Activated T-cell treated with anti-CD3 and anti-CD28 coated beads for 48 hours (primary cell): ENCODE data around the gene NELL1.
"Not testable (repeated sequence)": the region's sequence is repeated elsewhere in the genome, so short reads cannot be mapped to it uniquely, and the experiment has no call there.

Source experiments
- DNase-seq: peaks from one replicate; pipeline ENCODE4 v3.0.0-alpha.2; 2020; ENCODE audit warnings: low read depth

The NELL1 gene

DNA sequence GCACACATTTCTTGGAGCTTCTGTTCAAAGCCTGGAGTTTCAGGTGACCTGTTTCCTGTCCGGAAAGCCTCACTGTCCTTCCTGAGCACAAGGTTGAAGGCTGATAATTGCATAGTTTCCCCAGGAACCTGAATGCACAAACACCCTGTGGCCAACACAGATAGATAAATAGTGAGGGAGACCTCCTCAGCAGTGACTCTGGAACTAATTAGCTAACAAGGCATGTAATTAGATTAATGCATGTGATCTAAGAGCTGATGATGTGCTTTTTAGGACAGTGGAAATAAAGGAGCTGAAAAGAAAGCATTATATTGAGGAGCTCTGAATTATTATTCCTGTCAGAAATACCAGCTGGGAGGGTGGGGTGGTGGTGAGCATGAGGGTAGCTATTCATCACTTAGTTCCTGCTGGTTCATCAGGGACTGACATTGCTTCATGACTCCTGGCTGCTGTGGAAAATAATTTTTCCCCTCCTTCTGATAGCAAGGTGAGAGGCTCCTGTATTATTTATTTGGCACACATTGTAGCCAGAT is 101.1 kb downstream of the NELL1 start:
- DNase-seq: no peak

DNA sequence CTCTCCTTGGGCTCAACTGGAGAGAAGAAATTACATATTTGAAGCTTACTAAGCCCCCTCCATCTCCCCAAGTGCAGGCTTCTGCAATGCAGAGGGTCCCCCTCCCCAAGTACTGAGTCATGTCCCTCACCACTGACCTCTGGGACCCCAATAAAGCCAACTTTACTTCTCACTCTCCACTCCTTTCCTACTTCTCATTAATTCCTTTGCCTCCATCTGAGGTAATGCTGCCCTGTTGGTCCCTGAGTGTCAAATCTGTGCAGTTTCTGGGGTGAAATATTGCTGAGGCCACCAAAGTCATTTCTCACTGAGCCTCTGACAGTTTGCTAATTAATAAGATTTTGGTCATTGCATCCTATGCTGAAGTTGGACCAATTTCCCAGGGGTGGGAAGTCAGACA is 101.6 kb downstream of the NELL1 start:
- DNase-seq: no peak

DNA sequence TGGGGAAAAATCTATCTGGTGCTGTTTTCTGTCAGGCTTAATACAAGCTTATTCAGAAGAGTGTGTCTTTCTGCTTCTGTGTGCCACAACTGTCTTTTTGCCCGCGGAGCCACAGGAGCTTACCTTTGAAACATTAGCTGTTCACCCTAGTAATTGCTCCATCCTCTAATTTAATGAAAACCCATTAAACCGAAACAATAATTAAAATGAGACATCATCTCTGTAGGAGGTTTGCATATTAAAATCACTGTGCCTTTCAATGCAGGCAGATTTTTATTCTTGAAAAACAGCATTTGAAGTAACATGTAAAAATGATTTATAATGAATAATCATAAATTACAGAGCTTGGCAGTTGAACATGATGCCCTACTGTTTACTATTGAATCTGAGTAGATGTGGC is 102.3 kb downstream of the NELL1 start:
- DNase-seq: no peak

DNA sequence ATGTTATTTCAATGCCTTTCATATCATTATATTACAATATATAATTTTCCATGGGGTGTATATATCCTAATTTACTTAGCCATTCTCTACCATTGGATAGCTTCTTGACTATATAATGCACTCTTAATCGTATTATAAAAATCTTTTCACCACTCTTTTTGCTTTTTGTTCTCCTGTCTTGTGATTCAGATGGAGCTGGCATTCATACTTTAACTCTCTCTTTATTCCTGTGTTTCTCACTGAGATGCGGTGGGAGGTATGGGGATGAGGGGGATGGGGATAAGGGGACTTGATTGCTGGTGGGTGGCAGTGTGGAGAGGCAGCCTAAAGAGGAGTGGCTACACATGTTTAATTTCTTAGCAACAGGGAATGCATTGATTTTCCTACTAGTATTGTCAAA is 105.9 kb downstream of the NELL1 start:
- no peak for DNase-seq

DNA sequence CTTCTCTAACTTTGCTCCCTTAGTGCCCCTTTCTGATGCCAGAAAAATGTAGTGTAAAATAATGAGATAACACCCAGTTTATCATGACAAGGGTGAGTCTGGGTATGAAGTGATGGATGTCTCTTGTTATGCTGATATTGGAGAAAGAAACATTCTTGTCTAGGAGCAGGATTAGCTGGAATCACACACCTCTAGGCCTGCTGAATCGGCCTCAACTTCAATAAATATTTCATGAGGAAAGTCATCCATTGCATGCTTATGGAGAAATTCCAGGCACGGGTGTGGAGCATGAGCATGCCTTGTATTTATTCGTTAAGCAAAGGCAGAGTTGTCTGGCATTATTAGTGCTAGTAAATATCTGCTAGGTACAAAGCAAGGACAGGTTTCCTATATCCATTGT is 113.4 kb downstream of the NELL1 start:
- no peak for DNase-seq

DNA sequence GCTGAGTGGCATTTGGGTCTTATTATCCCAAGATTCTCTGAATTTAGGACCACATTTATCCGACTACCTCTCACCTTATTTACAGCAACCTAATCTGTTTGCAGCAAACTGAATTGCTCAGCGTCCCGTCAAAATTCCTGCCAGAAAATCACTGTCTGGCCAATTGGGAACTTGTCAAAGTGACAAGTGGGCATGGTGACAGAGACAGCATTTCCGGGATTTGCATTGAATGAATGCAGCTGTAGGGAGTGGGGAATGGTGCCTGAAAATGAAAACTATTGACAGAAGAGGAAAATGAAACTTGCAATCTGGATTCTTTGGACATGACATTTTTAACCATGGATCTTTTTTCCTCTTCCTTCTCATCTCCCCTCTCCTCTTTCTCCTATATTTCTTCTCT is 113.8 kb downstream of the NELL1 start:
- no peak for DNase-seq

DNA sequence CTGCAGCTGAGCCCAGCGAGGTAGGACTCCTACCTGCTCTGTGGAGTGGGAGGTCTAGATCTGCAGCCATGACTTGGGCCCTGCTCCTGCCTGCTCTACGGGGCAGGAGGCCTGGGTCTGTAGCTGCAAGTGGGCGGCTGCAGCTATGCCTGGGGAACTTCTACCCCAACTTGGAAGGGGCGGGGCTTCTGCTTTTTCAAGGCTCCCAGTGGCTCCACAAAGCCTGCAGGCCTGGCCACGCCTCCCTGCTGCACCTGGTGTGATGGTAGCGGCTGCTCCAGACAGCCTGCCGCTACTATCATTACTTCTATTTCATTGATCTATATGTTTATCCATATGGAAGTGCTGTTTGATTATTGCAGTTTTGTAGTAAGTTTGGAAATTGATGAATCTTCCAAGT is 121.2 kb downstream of the NELL1 start:
- no peak for DNase-seq

DNA sequence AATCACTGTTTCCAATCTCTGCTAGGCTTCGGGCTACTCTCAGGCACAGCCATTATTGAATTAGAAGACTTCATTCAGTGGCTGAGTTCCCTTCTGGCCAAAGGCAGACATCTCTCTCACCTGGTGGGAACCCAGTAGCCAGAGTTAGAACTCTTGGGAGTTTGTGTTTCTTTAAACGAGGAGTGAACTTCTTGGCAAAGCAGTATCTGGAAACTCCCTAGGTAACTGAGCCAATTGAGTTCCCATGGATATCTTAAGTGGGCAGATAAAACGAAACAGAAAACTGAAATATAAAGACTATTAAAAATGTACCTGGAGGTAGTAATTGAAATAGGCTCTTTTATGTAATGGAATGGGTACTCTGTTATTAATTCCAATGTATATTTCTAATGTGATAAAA is 125.6 kb downstream of the NELL1 start:
- DNase-seq: no peak

DNA sequence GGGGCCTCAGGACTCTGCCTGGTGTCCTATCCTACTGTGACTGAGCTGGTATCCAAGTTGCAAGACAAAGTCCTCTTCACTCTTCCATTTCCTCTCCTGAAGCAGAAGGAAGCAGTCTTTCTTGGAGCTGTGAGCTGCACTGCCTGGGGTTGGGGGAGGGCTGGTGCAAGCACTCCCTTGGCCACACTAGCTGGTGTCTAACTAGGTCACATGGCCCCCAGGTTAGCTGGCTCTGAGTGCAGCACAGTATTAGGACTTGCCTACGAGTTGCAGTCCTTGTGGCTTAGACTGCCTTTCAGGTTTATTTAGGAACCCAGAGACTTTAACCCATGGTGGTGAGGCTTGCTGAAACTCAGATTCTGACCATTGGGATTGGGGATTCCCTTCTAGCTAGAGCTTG is 138.9 kb downstream of the NELL1 start:
- no peak for DNase-seq

DNA sequence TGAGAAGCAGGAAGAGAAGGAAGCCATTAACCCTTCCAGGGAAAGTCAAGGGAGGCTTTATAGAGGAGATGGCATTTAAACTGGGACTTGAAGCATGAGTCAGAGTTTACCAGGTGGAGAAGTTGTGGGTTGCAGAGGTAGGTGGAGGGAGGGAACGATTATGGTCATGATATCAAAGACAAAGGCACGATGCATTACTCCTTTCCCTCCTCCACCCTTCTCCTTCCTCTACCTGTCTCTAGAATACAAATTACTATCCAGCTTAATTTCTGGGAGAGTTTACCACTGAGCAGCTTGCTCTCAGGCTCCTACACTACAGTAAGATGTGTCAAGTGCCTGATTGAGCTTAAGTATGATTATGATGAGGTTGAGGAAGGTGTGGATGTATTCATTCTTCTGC is 151.7 kb downstream of the NELL1 start:
- DNase-seq: no peak

DNA sequence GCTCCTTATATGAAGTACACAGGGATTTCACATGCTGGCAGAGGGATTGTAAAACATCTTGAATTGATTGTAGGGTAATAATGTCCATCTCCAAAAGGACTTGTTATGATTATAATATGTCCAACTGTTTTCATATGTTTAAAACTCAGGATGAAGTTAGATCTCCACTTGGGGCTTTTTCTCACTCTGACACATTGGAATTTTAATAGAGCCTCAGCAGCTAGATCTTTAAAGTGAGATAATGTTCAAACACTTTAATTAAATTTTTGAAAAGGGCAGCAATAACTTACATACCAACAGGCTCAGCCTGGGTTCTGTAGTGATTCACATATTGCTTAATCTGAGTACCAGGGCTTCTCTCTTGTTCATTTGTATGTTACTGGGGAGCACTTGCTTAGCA is 152.1 kb downstream of the NELL1 start:
- no peak for DNase-seq

DNA sequence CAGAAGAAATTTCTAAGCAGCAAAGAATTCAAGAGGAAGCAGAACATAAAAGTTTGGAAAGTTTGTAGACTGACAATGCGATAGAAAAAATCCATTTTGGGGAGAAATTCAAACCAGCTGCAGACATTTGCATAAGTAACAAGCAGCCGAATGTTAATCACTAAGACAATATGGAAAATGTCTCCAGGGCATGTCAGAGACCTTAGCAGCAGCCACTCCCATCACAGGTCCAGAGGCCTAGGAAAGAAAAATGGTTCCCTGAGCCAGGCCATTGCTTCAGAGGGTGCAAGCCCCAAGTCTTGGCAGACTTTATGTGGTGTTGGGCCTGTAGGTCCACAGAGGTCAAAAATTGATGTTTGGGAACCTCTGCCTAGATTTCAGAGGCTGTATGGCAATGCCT is 155.4 kb downstream of the NELL1 start:
- no peak for DNase-seq

DNA sequence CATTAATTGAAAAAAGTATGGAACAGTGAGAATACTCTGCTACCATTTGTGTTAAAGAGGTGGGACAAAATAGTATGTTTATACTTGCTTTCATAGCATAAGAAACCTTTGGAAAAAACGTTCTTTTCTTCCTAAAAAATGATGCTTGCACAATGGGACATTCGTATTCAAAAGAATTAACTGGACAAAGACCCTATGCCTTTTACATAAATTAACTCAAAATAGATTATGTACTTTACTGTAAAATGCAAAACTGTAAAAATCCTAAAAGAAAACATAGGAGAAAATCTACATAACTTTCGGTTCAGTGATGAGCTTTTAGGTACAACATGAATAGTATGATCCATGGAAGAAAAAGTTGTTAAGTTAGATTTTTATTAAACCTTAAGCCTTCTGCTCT is 166.2 kb downstream of the NELL1 start:
- no peak for DNase-seq

DNA sequence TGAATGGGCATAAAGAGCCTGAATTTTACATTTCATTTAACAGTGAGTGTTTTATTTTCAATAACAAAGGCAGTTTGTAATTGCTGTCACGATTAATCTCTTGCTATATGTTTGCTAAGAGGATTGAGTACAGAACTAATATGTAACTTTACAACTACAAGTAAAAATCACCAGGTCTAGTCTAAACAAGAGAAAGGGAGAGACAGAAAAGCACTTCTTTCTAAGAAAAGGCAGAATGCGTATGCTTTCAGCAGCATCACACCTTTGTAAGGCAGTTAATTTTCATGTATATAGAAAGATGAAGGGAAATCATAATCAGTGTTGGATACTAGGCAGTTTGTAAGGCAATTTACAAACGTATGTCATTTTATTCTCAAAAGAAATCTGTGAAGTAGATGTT is 169.8 kb downstream of the NELL1 start:
- DNase-seq: no peak

DNA sequence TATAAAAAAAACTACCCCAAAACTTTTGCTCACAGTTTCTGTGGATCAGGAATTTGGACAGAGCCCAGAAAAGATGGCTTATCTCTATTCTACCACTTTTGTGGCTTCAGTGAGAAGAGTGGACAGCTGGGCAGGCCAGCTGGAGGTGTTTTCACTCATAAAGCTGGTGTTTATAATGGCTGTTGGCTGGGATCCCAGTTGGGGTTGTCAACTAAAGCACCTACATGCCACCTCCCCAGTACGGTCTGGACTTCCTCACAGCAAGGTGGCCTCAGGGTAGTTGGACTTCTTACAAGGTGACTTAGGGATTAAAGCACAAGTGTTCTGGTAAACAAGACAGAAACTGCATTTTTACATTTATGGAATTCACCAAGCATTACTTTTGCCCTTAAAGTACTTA is 171.0 kb downstream of the NELL1 start:
- DNase-seq: no peak

DNA sequence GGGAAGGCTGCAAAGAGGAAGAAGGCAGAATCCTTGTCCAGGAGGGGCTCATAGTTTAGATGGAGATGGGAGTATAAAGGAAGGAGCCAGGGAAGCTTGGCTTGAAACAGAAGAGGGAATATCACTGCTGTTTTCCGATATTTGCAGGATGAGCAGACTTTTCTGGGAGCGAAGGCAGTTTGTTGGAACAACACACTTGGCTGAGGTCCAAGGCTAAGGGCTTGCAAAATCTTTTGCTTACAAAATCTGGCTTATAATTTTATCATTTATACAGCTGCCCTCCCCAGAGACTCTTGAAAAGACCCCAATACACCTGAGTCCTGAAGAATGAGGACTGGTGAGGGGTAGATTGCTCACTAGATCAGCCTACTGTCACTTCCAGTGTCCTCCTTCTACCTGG is 174.8 kb downstream of the NELL1 start:
- DNase-seq: no peak

DNA sequence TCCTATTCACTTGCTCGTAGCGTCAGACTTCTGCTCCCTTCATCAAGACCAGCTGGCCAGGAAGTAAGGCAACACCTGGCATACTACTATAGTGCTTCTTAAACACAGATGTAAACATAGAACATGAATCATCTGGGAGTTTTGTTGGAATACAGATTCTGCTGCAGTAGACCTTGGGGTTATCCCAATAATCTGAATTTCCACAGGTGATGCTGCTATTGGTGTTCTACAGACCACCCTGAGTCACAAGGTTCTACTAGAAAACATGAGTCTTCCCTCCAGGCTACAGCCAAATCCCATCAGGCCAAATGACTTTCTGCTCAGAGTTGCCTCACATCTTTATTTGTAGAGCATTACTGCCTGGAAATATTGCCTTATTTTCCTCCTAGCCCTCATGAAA is 175.2 kb downstream of the NELL1 start:
- no peak for DNase-seq

DNA sequence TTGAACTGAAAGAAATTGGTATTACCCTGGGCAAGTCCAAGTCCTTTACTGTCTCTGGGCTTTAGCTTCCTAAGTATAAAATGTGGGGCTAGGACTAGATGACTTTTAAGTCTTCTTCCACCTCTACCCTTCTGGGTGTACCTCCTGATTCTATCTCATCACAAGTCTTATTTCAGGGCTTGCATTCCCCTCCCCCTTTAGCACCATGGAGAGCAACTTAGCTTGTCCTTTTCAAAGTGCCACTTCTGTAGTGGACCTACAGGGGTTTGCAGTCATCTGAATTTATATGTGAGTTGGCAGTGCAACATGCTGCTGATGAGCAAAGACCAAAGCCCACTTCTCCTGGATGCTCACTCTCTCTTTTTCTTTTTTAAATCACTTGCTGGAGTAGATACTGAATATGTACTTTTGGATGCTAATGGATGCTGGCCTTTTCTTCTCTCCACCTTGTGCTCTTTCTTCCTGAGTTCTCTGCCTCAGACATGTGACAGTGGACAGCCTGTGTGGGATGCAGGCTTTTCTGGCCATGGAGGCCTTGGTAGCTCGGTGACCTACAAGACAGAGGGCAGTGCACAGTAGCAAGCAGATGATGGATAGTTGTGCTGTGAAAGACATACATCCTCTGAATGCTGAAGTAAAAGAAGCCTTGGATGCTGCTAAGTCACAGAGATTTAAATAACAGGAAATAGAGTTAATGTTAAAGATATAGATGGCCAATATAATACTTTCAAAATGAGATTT is 185.0 kb downstream of the NELL1 start:
- DNase-seq: no peak

DNA sequence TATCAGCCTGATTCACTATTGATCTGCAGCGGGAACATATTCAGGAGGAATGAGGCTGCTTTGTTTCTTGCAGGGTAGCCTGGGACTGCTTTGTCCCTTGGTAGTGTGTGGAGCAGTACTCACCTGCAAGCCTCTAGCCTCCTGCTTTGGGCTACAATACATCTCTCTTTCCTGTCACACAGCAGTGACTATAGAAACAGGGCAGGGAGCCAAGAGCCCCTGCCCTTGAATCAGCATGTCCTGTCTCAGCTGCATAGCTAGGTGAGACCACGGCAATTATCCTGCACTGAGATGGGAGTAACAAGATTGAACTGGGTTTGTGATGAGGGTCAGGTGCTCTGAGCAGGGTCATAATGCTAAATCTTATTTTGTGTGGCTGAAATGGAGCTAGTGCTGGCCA is 191.9 kb downstream of the NELL1 start:
- DNase-seq: no peak

DNA sequence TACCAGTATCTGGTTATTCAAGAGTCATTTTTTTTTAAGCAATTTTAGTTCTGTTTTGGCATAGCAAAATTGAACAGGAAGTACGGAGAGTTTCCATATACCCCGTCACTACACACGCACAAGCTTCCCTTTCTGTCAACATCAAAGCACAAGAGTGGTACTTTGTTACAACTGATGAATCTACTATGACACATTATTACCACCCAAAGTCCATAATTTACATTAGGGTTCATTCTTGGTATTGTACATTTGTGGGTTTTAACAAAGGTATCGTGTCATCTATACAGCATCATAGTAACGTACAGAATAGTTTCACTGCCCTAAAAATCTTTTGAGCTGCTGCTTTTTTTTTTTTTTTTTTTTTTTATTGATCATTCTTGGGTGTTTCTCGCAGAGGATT is 192.9 kb downstream of the NELL1 start:
- DNase-seq: not testable (repeated sequence)

DNA sequence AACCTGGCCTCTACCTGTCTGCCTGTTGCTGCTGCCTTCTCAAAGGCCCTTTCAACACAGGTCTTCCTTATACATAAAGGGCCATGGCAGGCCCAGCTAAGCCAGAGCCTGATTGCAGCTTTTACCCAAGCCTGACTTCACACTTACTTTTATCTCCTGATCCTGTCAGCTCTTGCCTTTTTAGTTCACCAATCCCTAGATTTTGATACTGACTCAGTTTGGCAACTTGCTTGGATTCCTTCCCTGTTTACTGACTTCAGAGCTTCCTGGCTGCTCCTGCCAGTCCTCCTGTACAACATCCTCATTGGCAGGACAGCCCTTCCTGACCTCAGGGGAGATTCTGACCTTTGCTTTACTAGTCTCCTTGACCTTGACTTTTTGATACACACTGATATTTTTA is 195.2 kb downstream of the NELL1 start:
- DNase-seq: no peak

DNA sequence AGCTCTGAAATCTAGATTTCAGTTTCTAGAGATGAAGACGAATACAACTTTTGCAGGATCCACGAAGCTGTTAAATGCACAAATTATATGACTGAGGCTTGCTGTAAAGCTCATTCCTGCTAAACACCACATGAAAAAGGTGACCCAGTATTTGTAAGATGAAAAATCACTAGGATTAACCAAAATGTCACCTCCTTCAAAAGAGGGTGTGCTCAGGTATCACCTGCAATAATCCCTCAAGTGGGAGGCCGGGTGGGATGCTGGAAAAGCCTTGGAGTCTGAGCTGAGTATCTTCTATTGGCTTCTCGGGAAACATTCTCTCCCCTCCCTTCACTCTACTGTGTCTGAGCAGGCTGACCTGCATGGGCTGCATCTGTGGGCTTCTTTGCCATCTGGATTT is 195.8 kb downstream of the NELL1 start:
- DNase-seq: no peak

DNA sequence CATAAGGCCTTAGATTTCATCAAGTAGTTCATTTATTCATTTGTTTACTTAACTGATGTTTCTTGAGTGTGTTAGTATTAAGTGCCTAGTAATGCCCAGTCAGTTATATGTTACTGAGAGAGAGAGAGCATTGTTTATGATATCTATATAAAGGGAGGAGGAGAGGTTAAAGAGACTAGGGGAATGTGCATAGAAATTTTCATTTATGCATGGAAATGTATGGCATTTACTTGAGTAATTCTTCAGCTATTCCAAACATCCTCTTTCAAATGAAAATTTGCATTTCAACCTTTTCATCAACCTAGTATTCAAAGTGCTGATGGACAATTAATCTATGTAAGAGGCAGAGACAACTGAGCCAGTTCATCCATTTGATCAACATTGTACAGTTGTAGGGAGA is 199.7 kb downstream of the NELL1 start:
- DNase-seq: no peak

DNA sequence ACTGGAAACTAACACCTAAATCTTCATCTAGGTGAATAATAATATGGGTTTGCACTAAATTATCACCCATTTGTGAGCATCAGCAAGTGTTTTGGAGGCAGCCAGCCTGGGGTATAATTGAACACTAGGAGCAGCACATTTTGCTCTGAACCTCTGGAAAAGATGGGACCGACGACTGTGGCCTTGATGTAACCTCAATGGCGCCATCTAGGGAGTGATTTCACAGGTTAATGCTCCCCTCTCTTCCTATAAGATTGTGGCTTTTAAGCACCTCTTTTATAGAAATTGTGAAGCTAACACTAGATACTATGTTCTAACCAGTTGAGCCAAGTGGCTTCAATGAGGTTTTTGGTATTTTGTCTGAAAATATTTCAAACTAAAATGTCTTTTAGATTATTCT is 203.7 kb downstream of the NELL1 start:
- DNase-seq: no peak

DNA sequence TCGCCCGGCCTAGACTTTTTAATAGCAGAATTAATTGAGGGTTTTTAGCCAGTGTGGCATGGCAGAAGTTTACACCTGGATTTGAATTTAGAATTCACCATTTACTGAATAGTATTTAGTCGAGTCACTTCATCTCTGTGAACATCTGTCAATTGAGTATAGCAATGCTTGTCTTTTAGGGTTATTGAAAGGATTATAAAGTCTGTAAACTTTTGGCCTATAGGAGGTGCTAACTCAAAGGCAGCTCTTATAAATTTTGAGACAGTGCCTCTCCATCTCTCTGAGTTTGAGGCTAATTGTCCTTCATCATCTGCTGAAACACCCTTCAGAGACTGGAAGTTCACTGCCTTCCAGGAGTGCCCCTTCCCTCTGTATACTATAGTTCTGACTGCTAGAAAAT is 205.0 kb downstream of the NELL1 start:
- DNase-seq: no peak
